Measurements from ENCODE around the gene NRDE2. TPM values are rescaled to one million over a fixed set of nuclear protein-coding genes. Genes with fewer than 3 reads are reported as not detected.
"Not testable (repeated sequence)": the region's sequence is repeated elsewhere in the genome, so short reads cannot be mapped to it uniquely, and the experiment has no call there.

NRDE2 gene
- total RNA-seq, 2 donors from 2014 or later, result 18.8 to 21.5 TPM

- H3K9me3 ChIP-seq, result no peaks in the 10 kb centered on the region
- no peak for DNase-seq (ENCODE audit: low spot score)
- intact Hi-C loops (cut with DNase I), result loop anchor here (10.0 kb wide), 1 partner anchor 264 kb away; no protein-coding TSS in a partner anchor
- WGBS, result 81% methylated on average over 3 of the region's 3 CpGs
- no peaks in the 10 kb centered on the region for H3K4me1 ChIP-seq (replicated peaks)
- TF ChIP-seq POLR2AphosphoS5 (IDR thresholded peaks at IDR 0.05), result no peak
- no peak for TF ChIP-seq CTCF (IDR thresholded peaks at IDR 0.05)
- TF ChIP-seq POLR2A (IDR thresholded peaks at IDR 0.05), result no peak
- H3K36me3 ChIP-seq, result no peaks in the 10 kb centered on the region
- no peak overlapping the region for H3K27ac ChIP-seq
- H3K4me3 ChIP-seq, result no peak overlapping the region
- no peaks in the 10 kb centered on the region for H3K27me3 ChIP-seq (replicated peaks; ENCODE audit: insufficient read depth)
These were observed 92.6 kb downstream of the NRDE2 start for GRCh38 chr14:90239139-90239538.

- Histone ChIP-seq H3K9me3 (no peaks in the 10 kb centered on the region), H3K4me1 (replicated peaks) (no peaks in the 10 kb centered on the region), H3K4me3 (no peak overlapping the region), H3K27me3 (replicated peaks; ENCODE audit: insufficient read depth) (no peaks in the 10 kb centered on the region), H3K27ac (no peak overlapping the region), H3K36me3 (no peaks in the 10 kb centered on the region)
- intact Hi-C loops (cut with DNase I), result loop anchor here (10.0 kb wide), 1 partner anchor 261 kb away; no protein-coding TSS in a partner anchor
- WGBS, result 14% methylated on average over 25 of the region's 25 CpGs
- TF ChIP-seq CTCF (IDR thresholded peaks at IDR 0.05), result peak; percentile 76 to 96 (median 84)
- no peak for TF ChIP-seq POLR2AphosphoS5 (IDR thresholded peaks at IDR 0.05)
- peak; percentile 14 for DNase-seq (ENCODE audit: low spot score)
These were observed 96.4 kb downstream of the NRDE2 start for GRCh38 chr14:90235179-90235976.

GRCh38 chr14:90229942-90230341 is 101.8 kb downstream of the NRDE2 start:
- H3K4me1 ChIP-seq (replicated peaks); DNase-seq (ENCODE audit: low spot score); H3K27me3 ChIP-seq (replicated peaks; ENCODE audit: insufficient read depth); H3K36me3 ChIP-seq; H3K4me3 ChIP-seq; H3K27ac ChIP-seq; H3K9me3 ChIP-seq: not testable (repeated sequence)
- intact Hi-C loops (cut with DNase I), result loop anchor here (10.0 kb wide), 1 partner anchor 255 kb away; no protein-coding TSS in a partner anchor
- 94% methylated on average over 1 of the region's 1 CpG for WGBS

- no peak overlapping the region for H3K4me3 ChIP-seq
- H3K27ac ChIP-seq, result no peak overlapping the region
- TF ChIP-seq POLR2AphosphoS5 (IDR thresholded peaks at IDR 0.05) (no peak), CTCF (IDR thresholded peaks at IDR 0.05) (no peak), POLR2A (IDR thresholded peaks at IDR 0.05) (no peak)
- no peaks in the 10 kb centered on the region for H3K9me3 ChIP-seq
- 88% methylated on average over 4 of the region's 4 CpGs for WGBS
- no peak for DNase-seq (ENCODE audit: low spot score)
- H3K36me3 ChIP-seq, result no peaks in the 10 kb centered on the region
- intact Hi-C loops (cut with DNase I), result no loop called here
- H3K4me1 ChIP-seq (replicated peaks), result no peaks in the 10 kb centered on the region
- no peaks in the 10 kb centered on the region for H3K27me3 ChIP-seq (replicated peaks; ENCODE audit: insufficient read depth)
These were observed 103.3 kb downstream of the NRDE2 start for GRCh38 chr14:90228478-90228877.

Other genes with a start within 250 kb of the NRDE2 start
- gene PSMC1, start 75.4 kb downstream of the NRDE2 start, total RNA-seq, result 10 to 100 TPM; 77.4 to 94.3 TPM
- gene CALM1, start 65.1 kb upstream of the NRDE2 start, total RNA-seq, result 100 to 1,000 TPM; 237 to 287 TPM